Activated naive CD4-positive, alpha-beta T cell treated with anti-CD3 and anti-CD28 coated beads, Interleukin-2, amount 50 U/mL, for 16 hours (primary cell): ENCODE data around the gene TNRC6B.
"Not testable (repeated sequence)": the region's sequence is repeated elsewhere in the genome, so short reads cannot be mapped to it uniquely, and the experiment has no call there.

Experiments
- DNase-seq: peaks from one replicate; pipeline ENCODE4 v3.0.0-alpha.2; 2020

The TNRC6B gene

GRCh38 chr22:40177738-40178416, at the start of gene TNRC6B:
TSS of gene TNRC6B (plus strand) at chr22:40177925. CDS start at chr22:40178136, 211 bp downstream.
- peak; percentile 70 for DNase-seq

- no peak for DNase-seq
Measured at GRCh38 chr22:40128989-40129388, 48.7 kb upstream of the TNRC6B start.

- DNase-seq: no peak
Measured at GRCh38 chr22:40137132-40137531, 40.6 kb upstream of the TNRC6B start.

GRCh38 chr22:40138866-40139265, 38.9 kb upstream of the TNRC6B start:
- DNase-seq: no peak

GRCh38 chr22:40147388-40148176, 30.1 kb upstream of the TNRC6B start:
- DNase-seq: no peak

GRCh38 chr22:40153192-40153591, 24.5 kb upstream of the TNRC6B start:
- DNase-seq: no peak

GRCh38 chr22:40153705-40154104, 24.0 kb upstream of the TNRC6B start:
- DNase-seq: no peak

GRCh38 chr22:40156001-40156516, 21.7 kb upstream of the TNRC6B start:
- DNase-seq: no peak

GRCh38 chr22:40156682-40157081, 21.0 kb upstream of the TNRC6B start:
- DNase-seq: not testable (repeated sequence)

GRCh38 chr22:40157330-40157945, 20.3 kb upstream of the TNRC6B start:
- no peak for DNase-seq

GRCh38 chr22:40161194-40161593, 16.5 kb upstream of the TNRC6B start:
- DNase-seq: no peak

- not testable (repeated sequence) for DNase-seq
Measured at GRCh38 chr22:40165537-40165936, 12.2 kb upstream of the TNRC6B start.

GRCh38 chr22:40175611-40176244, 2.0 kb upstream of the TNRC6B start:
- DNase-seq: no peak

- DNase-seq: peak; percentile 82
Measured at GRCh38 chr22:40176921-40177737, 596 bp upstream of the TNRC6B start.

- peak; percentile 32 for DNase-seq
Measured at GRCh38 chr22:40178417-40179409, 988 bp downstream of the TNRC6B start.

- DNase-seq: no peak
Measured at GRCh38 chr22:40179526-40179925, 1.8 kb downstream of the TNRC6B start.

- no peak for DNase-seq
Measured at GRCh38 chr22:40180403-40180802, 2.7 kb downstream of the TNRC6B start.

GRCh38 chr22:40181323-40181722, 3.6 kb downstream of the TNRC6B start:
- DNase-seq: no peak

GRCh38 chr22:40182231-40182835, 4.6 kb downstream of the TNRC6B start:
- DNase-seq: no peak

- no peak for DNase-seq
Measured at GRCh38 chr22:40183029-40183581, 5.4 kb downstream of the TNRC6B start.
